HFFc6 (cell line): ENCODE results near the gene XRCC3. TPM values are rescaled to one million over a fixed set of nuclear protein-coding genes. Genes with fewer than 3 reads are reported as not detected.
"Not testable (repeated sequence)": the region's sequence is repeated elsewhere in the genome, so short reads cannot be mapped to it uniquely, and the experiment has no call there.

ENCODE experiments used
- DNase-seq: peaks from one replicate; pipeline ENCODE4 v3.0.0-alpha.2; 2018
- H3K27ac Mint-ChIP-seq: 2 replicates; pipeline ENCODE4 v1.8.0; 2020; ENCODE audit warnings: mild to moderate bottlenecking, mixed read lengths
- H3K27me3 Mint-ChIP-seq: 2 replicates; pipeline ENCODE4 v1.8.0; 2021; ENCODE audit warnings: mild to moderate bottlenecking, moderate library complexity, mixed read lengths; ENCODE audit not compliant: insufficient read depth
- H3K36me3 Mint-ChIP-seq: 2 replicates; pipeline ENCODE4 v1.8.0; 2021; ENCODE audit warnings: low read depth, mixed read lengths
- H3K4me1 Mint-ChIP-seq: 2 replicates; pipeline ENCODE4 v1.8.0; 2020; ENCODE audit warnings: low read depth, mixed read lengths
- H3K4me3 Mint-ChIP-seq: 2 replicates; pipeline ENCODE4 v1.8.0; 2020; ENCODE audit warnings: mild to moderate bottlenecking, moderate library complexity, mixed read lengths
- H3K9me3 Mint-ChIP-seq: 2 replicates; pipeline ENCODE4 v1.8.0; 2020; ENCODE audit warnings: mild to moderate bottlenecking, mixed read lengths
- total RNA-seq, 6 experiments: library from RNA; stranded (reverse); fragmentation: NEBNext Ultra II Directional; extraction: Animal tissue kit (Norgen Biotek cat#: 25700); gene quantifications; 2 replicates in 1 of 6; 3 replicates in 5 of 6; pipeline ENCODE4 v1.2.3, GENCODE V29; 2021
- TF ChIP-seq, protein P1 (sequence below): fragments of 200-600 bp; sonication (generic); IDR thresholded peaks from 2 replicates; pipeline ENCODE4 v1.5.0; 2021; ENCODE audit warnings: antibody characterized with exemption, mild to moderate bottlenecking

Gene XRCC3
- total RNA-seq, 6 experiments from 2014 or later = 7.3 to 15.7 (median 13.4) TPM

DNA sequence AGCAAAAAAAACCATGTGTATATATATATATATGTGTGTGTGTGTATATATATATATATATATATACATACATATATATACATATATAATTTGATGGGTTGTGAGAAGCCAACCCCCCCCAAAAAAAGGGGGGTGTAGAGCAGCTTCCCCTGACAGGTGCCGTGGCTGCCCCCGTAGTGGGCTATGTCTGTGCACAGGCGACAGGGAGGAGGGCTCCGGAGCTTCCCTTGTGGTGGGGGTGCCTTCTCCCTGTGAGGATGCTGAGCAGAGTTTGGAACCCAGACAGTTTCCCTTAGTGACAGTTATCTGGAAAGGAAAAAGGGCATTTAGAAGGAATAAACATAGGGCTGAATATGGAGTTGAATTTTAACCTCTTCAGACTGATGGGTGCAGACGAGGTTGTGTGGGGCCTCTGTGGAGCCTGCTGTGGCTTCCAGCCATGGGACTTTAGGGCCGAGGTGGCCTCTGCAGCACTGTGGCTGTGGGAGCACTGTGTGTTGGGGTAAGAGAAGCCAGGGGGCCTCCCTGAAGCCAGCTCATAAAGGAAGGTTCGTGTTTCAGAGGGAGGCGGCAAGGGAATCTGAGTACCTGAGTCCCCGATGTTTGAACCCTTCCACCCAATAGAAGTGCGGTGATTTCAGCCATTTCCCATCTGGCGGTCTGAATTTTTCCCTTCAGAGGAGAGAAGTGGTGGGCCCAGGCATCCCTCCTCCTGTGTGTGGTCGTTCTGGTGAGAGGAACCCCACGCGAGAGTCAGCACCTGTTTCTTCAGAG lies 19.8 kb downstream of the XRCC3 start:
- peak overlapping the region; percentile 24; the same call in 1 of the 2 replicates for H3K4me3 Mint-ChIP-seq
- no peaks in the 10 kb centered on the region for H3K9me3 Mint-ChIP-seq
- TF ChIP-seq, protein P1, sequence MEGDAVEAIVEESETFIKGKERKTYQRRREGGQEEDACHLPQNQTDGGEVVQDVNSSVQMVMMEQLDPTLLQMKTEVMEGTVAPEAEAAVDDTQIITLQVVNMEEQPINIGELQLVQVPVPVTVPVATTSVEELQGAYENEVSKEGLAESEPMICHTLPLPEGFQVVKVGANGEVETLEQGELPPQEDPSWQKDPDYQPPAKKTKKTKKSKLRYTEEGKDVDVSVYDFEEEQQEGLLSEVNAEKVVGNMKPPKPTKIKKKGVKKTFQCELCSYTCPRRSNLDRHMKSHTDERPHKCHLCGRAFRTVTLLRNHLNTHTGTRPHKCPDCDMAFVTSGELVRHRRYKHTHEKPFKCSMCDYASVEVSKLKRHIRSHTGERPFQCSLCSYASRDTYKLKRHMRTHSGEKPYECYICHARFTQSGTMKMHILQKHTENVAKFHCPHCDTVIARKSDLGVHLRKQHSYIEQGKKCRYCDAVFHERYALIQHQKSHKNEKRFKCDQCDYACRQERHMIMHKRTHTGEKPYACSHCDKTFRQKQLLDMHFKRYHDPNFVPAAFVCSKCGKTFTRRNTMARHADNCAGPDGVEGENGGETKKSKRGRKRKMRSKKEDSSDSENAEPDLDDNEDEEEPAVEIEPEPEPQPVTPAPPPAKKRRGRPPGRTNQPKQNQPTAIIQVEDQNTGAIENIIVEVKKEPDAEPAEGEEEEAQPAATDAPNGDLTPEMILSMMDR = no peak
- peak overlapping the region; percentile 58 for H3K27ac Mint-ChIP-seq
- H3K36me3 Mint-ChIP-seq = peaks cover 5% of the 10 kb centered on the region; the same call in 1 of the 2 replicates
- no peak for DNase-seq
- H3K27me3 Mint-ChIP-seq = peaks cover 9% of the 10 kb centered on the region
- H3K4me1 Mint-ChIP-seq = peaks cover 9% of the 10 kb centered on the region

DNA sequence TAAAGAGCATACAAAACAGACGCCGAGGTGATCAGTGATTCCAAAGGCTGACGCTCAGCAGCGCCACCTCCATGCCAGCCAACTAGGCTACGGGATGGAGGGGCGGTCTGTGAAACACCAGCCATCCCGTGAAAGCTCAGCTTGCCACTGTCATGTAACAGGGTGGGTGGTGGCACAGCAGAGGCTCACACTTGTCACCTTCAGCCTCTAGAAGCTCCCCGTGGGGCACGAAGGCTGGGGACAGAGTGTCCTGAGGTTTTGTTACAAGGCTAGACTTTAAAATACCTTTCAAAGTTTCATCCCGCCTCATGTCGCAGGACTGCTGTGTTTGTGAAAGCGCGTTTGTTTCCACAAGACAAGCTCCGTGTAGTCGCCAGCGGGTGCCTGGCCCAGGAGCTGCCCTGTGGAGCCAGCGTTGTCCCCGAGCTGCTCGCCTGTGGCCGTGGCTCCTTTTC lies 20.7 kb downstream of the XRCC3 start:
- peaks cover 7% of the 10 kb centered on the region for H3K27me3 Mint-ChIP-seq
- peaks cover 10% of the 10 kb centered on the region; the same call in 1 of the 2 replicates for H3K36me3 Mint-ChIP-seq
- TF ChIP-seq, protein P1 = 0 out of 2 replicates have a peak, but pooled peaks have one; percentile 18
- no peak overlapping the region for H3K27ac Mint-ChIP-seq
- H3K4me1 Mint-ChIP-seq = peaks cover 10% of the 10 kb centered on the region
- H3K9me3 Mint-ChIP-seq = no peaks in the 10 kb centered on the region
- no peak overlapping the region for H3K4me3 Mint-ChIP-seq
- DNase-seq = no peak

DNA sequence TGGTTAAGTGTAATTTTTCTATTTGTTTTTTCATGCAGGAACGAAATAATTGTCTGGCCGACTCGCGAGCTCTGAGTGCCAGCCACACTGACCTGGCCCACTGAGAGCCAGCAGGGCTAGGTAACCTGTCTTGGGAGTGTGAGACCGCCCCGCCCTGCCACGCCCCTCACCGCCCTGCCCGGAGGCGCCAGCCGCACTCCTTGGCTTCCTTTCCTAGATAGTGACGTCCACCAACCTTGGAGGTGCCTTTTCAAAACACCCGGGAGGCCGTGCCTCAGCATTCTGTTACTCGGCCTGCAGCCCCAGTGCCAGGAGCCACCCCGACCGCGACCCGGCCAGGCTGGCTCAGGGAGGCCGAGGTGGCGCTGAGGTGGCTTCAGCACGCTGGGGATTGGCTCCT lies 21.7 kb downstream of the XRCC3 start:
- no peaks in the 10 kb centered on the region for H3K9me3 Mint-ChIP-seq
- H3K36me3 Mint-ChIP-seq = peaks cover 20% of the 10 kb centered on the region; the same call in 1 of the 2 replicates
- H3K27ac Mint-ChIP-seq = peak overlapping the region; percentile 29; the same call in 1 of the 2 replicates
- peaks cover 5% of the 10 kb centered on the region for H3K27me3 Mint-ChIP-seq
- no peak for DNase-seq
- H3K4me3 Mint-ChIP-seq = no peak overlapping the region
- H3K4me1 Mint-ChIP-seq = peaks cover 20% of the 10 kb centered on the region
- TF ChIP-seq, protein P1 = no peak

- Mint-ChIP-seq H3K27me3 (peaks cover 5% of the 10 kb centered on the region), H3K27ac (no peak overlapping the region), H3K9me3 (no peaks in the 10 kb centered on the region), H3K36me3 (peaks cover 23% of the 10 kb centered on the region; the same call in 1 of the 2 replicates), H3K4me1 (peaks cover 20% of the 10 kb centered on the region), H3K4me3 (no peak overlapping the region)
- TF ChIP-seq, protein P1 = no peak
- no peak for DNase-seq
Observed at GRCh38 chr14:103692871-103693270, 22.4 kb downstream of the XRCC3 start.

GRCh38 chr14:103692159-103692558 lies 23.1 kb downstream of the XRCC3 start:
- H3K9me3 Mint-ChIP-seq = no peaks in the 10 kb centered on the region
- no peak overlapping the region for H3K27ac Mint-ChIP-seq
- no peak overlapping the region for H3K4me3 Mint-ChIP-seq
- H3K27me3 Mint-ChIP-seq = peaks cover 2% of the 10 kb centered on the region
- peaks cover 20% of the 10 kb centered on the region; the same call in 1 of the 2 replicates for H3K36me3 Mint-ChIP-seq
- TF ChIP-seq, protein P1 = no peak
- DNase-seq = no peak
- H3K4me1 Mint-ChIP-seq = peaks cover 20% of the 10 kb centered on the region

DNA sequence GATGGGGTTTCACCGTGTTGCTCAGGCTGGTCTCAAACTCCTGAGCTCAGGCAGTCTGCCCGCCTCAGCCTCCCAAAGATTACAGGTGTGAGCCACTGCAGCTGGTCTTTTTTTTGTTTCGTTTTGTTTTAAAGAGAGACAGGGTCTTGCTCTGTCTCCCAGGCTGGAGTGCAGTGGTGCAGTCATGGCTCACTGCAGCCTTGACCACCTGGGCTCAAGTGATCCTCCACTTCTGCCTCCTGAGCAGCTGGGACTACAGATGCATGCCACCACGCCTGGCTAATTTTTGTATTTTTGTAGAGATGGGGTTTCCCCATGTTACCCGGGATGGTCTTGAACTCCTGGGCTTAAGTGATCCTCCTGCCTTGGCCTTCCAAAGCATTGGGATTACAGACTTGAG lies 23.6 kb downstream of the XRCC3 start:
- not testable (repeated sequence) for H3K4me3 Mint-ChIP-seq, H3K27me3 Mint-ChIP-seq, H3K9me3 Mint-ChIP-seq, H3K27ac Mint-ChIP-seq, DNase-seq
- peaks cover 18% of the 10 kb centered on the region; the same call in 1 of the 2 replicates for H3K36me3 Mint-ChIP-seq
- H3K4me1 Mint-ChIP-seq = peaks cover 18% of the 10 kb centered on the region
